Left lung (tissue), 10 donors: Measurements from ENCODE around the gene TOMM40. TPM values are rescaled to one million over a fixed set of nuclear protein-coding genes. Genes with fewer than 3 reads are reported as not detected.

Source experiments
- ATAC-seq: fragments of 200-7000 bp; cut with Tn5 transposase; one replicate; pipeline ENCODE4 v1.9.1; 2020; ENCODE audit warnings: moderate library complexity
- DNase-seq, 4 donors: peaks; one replicate each; pipeline ENCODE4 v3.0.0-alpha.2; 2013 to 2020
- H3K27ac ChIP-seq, 2 donors: fragments of 200-600 bp; sonication (generic) in 1 of 2; one replicate each; pipeline versions ENCODE4 v1.5.0 to v1.8.0; 2020 to 2021
- H3K27me3 ChIP-seq, 2 donors: fragments of 200-600 bp; sonication (generic) in 1 of 2; one replicate each; pipeline versions ENCODE4 v1.5.0 to v1.8.0; 2020 to 2021
- H3K36me3 ChIP-seq, 2 donors: fragments of 200-600 bp; sonication (generic) in 1 of 2; one replicate each; pipeline versions ENCODE4 v1.5.0 to v1.8.0; 2020 to 2021
- H3K4me1 ChIP-seq, 2 donors: fragments of 200-600 bp; one replicate each; pipeline ENCODE4 v1.8.0; 2021
- H3K4me3 ChIP-seq, 2 donors: fragments of 200-600 bp; sonication (generic) in 1 of 2; one replicate each; pipeline versions ENCODE4 v1.5.0 to v1.8.0; 2020 to 2021; ENCODE audit warnings: mild to moderate bottlenecking in 1 of 2
- H3K9me3 ChIP-seq, 2 donors: fragments of 200-600 bp; sonication (generic) in 1 of 2; one replicate each; pipeline versions ENCODE4 v1.5.0 to v1.8.0; 2020 to 2021
- intact Hi-C, 2 donors: fragments of 100-400 bp; cut with DNase I; formaldehyde crosslinking; loops; one replicate each; pipeline versions ENCODE4 v1.11.2 to v1.14.2; 2022
- polyA plus RNA-seq, 6 donors: library from polyadenylated mRNA; unstranded; fragments of 120-200 nt; gene quantifications; one replicate each; pipeline ENCODE4 v1.2.1, GENCODE V29; 2013; ENCODE audit not compliant: insufficient read length in 6 of 6
- total RNA-seq, 2 donors: library from RNA; stranded (reverse); fragmentation: NEBNext Ultra II Directional; extraction: Animal tissue kit (Norgen Biotek cat#: 25700); gene quantifications; one replicate each; pipeline ENCODE4 v1.2.1, GENCODE V29; 2021
- TF ChIP-seq, protein P1 (sequence below), 2 donors: fragments of 200-600 bp; sonication (generic) in 1 of 2; IDR thresholded peaks; one replicate each; pipeline versions ENCODE4 v1.5.0 to v1.8.0; 2021; ENCODE audit warnings: antibody characterized with exemption in 2 of 2
- donor health status: DM: no; HTN: yes; CAD: no.
- donor health status: DM: no; HTN: no; CAD: no.

TOMM40 gene
- total and polyA plus RNA-seq, 8 donors, result 28.8 to 79.9 (median 40.9) TPM

DNA sequence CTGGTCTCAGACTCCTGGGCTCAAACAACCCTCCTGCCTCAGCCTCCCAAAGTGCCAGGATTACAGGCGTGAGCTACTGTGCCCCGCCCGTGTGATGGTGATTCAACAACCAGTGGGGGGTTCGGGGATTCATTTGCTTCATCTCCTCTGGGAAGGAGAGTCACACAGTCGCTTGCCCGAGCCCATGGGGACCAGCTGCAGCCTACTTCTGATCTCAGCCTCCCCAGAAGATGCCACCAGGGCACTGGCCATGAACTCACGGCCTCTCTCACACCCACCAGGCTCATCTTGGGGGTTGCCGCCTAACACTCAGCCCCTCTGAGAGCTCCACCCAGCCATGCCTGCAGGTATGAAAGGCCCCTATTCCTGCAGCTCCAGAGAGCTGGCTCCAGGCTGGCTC lies 6.8 kb downstream of the TOMM40 start:
- Histone ChIP-seq H3K9me3 (no peaks in the 10 kb centered on the region), H3K4me1 (peaks cover 0 to 8% of the 10 kb centered on the region in 2 donors), H3K36me3 (peaks cover 0 to 97% of the 10 kb centered on the region in 2 donors), H3K4me3 (no peak overlapping the region), H3K27me3 (no peaks in the 10 kb centered on the region), H3K27ac (no peak overlapping the region)
- intact Hi-C loops, result no loop called here
- TF ChIP-seq, protein P1, sequence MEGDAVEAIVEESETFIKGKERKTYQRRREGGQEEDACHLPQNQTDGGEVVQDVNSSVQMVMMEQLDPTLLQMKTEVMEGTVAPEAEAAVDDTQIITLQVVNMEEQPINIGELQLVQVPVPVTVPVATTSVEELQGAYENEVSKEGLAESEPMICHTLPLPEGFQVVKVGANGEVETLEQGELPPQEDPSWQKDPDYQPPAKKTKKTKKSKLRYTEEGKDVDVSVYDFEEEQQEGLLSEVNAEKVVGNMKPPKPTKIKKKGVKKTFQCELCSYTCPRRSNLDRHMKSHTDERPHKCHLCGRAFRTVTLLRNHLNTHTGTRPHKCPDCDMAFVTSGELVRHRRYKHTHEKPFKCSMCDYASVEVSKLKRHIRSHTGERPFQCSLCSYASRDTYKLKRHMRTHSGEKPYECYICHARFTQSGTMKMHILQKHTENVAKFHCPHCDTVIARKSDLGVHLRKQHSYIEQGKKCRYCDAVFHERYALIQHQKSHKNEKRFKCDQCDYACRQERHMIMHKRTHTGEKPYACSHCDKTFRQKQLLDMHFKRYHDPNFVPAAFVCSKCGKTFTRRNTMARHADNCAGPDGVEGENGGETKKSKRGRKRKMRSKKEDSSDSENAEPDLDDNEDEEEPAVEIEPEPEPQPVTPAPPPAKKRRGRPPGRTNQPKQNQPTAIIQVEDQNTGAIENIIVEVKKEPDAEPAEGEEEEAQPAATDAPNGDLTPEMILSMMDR (IDR thresholded peaks at IDR 0.05), result no peak
- DNase-seq (no peak), ATAC-seq (no peak)

DNA sequence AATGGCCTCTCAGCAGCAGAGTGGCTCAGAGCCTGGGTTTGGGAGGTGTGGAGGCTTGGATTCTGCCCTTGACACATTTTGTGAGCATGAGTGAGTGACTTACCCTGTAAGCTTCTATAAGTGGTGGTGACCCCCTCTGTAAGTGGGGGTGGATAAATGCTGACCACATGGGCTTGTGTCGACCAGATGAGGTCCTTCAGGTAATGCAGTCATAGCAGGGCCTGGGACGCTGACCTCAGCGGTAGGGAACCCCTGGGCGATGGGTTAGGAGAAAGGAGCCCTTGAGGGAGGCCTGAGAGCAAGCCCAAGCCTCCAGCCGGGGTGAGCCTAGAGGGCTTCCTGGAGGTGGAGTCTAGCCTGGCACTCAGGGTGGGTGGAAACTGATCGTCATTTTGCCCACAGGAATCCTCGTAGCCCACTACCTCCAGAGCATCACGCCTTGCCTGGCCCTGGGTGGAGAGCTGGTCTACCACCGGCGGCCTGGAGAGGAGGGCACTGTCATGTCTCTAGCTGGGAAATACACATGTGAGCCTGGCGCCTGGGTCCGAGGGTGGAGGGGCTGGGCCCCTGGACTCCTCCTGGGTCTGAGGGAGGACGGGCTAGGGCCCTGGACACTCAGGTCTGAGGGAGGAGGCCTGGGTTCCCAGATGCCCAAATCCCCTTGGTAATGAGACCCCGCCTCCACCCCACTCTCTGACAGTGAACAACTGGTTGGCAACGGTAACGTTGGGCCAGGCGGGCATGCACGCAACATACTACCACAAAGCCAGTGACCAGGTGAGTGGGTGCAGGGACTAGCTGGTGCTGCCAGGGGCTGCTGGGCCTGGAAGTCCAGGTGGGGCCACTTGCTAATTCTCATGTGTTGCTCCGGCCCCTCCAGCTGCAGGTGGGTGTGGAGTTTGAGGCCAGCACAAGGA lies 9.5 kb downstream of the TOMM40 start:
- TF ChIP-seq, protein P1 (IDR thresholded peaks at IDR 0.05), result no peak
- H3K4me1 ChIP-seq, result peaks cover 0 to 11% of the 10 kb centered on the region in 2 donors
- intact Hi-C loops, result loop anchor here in 1 of 2 donors (5.0 kb wide), 1 partner anchor 52 kb away; no protein-coding TSS in a partner anchor
- DNase-seq (no peak), ATAC-seq (no peak)
- H3K4me3 ChIP-seq, result no peak overlapping the region
- H3K9me3 ChIP-seq, result no peaks in the 10 kb centered on the region
- peaks cover 3 to 14% of the 10 kb centered on the region in 2 donors for H3K27me3 ChIP-seq
- peaks cover 0 to 75% of the 10 kb centered on the region in 2 donors for H3K36me3 ChIP-seq
- H3K27ac ChIP-seq, result no peak overlapping the region

DNA sequence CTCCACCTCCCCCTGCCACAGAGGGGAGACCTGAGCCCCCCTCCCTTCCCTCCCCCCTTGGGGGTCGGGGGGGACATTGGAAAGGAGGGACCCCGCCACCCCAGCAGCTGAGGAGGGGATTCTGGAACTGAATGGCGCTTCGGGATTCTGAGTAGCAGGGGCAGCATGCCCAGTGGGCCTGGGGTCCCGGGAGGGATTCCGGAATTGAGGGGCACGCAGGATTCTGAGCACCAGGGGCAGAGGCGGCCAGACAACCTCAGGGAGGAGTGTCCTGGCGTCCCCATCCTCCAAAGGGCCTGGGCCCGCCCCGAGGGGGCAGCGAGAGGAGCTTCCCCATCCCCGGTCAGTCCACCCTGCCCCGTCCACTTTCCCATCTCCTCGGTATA lies 12.2 kb downstream of the TOMM40 start:
- intact Hi-C loops, result loop anchor here in 1 of 2 donors (5.0 kb wide), 1 partner anchor 49 kb away; no protein-coding TSS in a partner anchor
- H3K27ac ChIP-seq, result no peak overlapping the region
- ATAC-seq (no peak), DNase-seq (no peak)
- H3K36me3 ChIP-seq, result peaks cover 0 to 49% of the 10 kb centered on the region in 2 donors
- H3K4me1 ChIP-seq, result peaks cover 0 to 20% of the 10 kb centered on the region in 2 donors
- no peaks in the 10 kb centered on the region for H3K9me3 ChIP-seq
- peaks cover 4 to 28% of the 10 kb centered on the region in 2 donors for H3K27me3 ChIP-seq
- H3K4me3 ChIP-seq, result no peak overlapping the region
- TF ChIP-seq, protein P1 (IDR thresholded peaks at IDR 0.05), result no peak

DNA sequence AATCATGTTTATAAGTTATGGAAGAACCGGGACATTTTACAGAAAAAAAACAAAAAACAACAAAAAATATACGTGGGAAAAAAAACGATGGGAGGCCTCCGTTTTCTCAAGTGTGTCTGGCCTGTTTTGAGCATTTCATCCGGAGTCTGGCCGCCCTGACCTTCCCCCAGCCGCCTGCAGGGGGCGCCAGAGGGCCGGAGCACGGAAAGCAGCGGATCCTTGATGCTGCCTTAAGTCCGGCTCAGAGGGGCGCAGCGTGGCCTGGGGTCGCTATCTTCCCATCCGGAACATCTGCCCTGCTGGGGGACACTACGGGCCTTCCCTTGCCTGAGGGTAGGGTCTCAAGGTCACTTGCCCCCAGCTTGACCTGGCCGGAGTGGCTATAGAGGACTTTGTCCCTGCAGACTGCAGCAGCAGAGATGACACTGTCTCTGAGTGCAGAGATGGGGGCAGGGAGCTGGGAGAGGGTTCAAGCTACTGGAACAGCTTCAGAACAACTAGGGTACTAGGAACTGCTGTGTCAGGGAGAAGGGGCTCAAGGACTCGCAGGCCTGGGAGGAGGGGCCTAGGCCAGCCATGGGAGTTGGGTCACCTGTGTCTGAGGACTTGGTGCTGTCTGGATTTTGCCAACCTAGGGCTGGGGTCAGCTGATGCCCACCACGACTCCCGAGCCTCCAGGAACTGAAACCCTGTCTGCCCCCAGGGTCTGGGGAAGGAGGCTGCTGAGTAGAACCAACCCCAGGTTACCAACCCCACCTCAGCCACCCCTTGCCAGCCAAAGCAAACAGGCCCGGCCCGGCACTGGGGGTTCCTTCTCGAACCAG lies 12.8 kb downstream of the TOMM40 start:
- ATAC-seq (peak; percentile 81), DNase-seq (peak; percentile 68 to 95 (median 74))
- Histone ChIP-seq H3K27ac (no peak overlapping the region), H3K4me3 (no peak overlapping the region), H3K4me1 (peaks cover 0 to 20% of the 10 kb centered on the region in 2 donors), H3K36me3 (peaks cover 0 to 45% of the 10 kb centered on the region in 2 donors), H3K9me3 (no peaks in the 10 kb centered on the region), H3K27me3 (peaks cover 4 to 28% of the 10 kb centered on the region in 2 donors)
- TF ChIP-seq, protein P1 (IDR thresholded peaks at IDR 0.05), result peak; percentile 98 to 100
- intact Hi-C loops, result loop anchor here in 1 of 2 donors (5.0 kb wide), 1 partner anchor 48 kb away; no protein-coding TSS in a partner anchor
